OCI-LY3 (cell line): ENCODE measurements around the gene ZMYND10.

Experiments
- H2AFZ ChIP-seq: fragments of 200-600, 300-600 bp; shearing (Covaris generic); 2 replicates; pipeline ENCODE4 v1.6.0; 2014; ENCODE audit warnings: antibody characterized with exemption, low read depth, low read length
- H3K27ac ChIP-seq: fragments of 200-600, 300-600 bp; sonication (generic); 2 replicates; pipeline ENCODE4 v1.5.1; 2014; ENCODE audit warnings: mild to moderate bottlenecking, low read length, moderate library complexity, mixed read lengths
- H3K27me3 ChIP-seq: fragments of 200-600, 300-600 bp; sonication (generic); 2 replicates; pipeline ENCODE4 v1.6.1; 2014; ENCODE audit warnings: low read depth, low read length, mixed read lengths
- H3K36me3 ChIP-seq: fragments of 200-600, 300-600 bp; sonication (generic); replicated peaks from 2 replicates; pipeline ENCODE3; 2014; ENCODE audit warnings: low read depth, low read length, mixed read lengths
- H3K4me1 ChIP-seq: fragments of 300-600, 200-600 bp; sonication (generic); 2 replicates; pipeline ENCODE4 v1.6.1; 2014; ENCODE audit warnings: low read length, mixed read lengths
- H3K4me2 ChIP-seq: fragments of 200-600, 300-600 bp; sonication (generic); 2 replicates; pipeline ENCODE4 v1.6.1; 2014; ENCODE audit warnings: low read length, mixed read lengths
- H3K4me3 ChIP-seq: fragments of 300-600, 200-600 bp; sonication (generic); 2 replicates; pipeline ENCODE4 v1.5.1; 2014; ENCODE audit warnings: antibody characterized with exemption, mild to moderate bottlenecking, low read length, moderate library complexity
- H3K79me2 ChIP-seq: fragments of 300-600, 200-600 bp; shearing (Covaris generic); 2 replicates; pipeline ENCODE4 v1.6.1; 2014; ENCODE audit warnings: mild to moderate bottlenecking, low read length, mixed read lengths
- H3K9ac ChIP-seq: fragments of 300-600, 200-600 bp; shearing (Covaris generic); 2 replicates; pipeline ENCODE4 v1.6.0; 2014; ENCODE audit warnings: mild to moderate bottlenecking, low read length, moderate library complexity
- H3K9me3 ChIP-seq: fragments of 200-600, 300-600 bp; shearing (Covaris generic); 2 replicates; pipeline ENCODE4 v1.6.1; 2014; ENCODE audit warnings: low read length, mixed read lengths; ENCODE audit not compliant: insufficient read depth
- H4K20me1 ChIP-seq: fragments of 200-600, 300-600 bp; sonication (generic); 2 replicates; pipeline ENCODE4 v1.6.1; 2016; ENCODE audit warnings: low read length, mixed read lengths; ENCODE audit not compliant: insufficient read depth
- EZH2phosphoT487 ChIP-seq: fragments of 200-600 bp; shearing (Covaris generic); IDR thresholded peaks from 2 replicates; pipeline ENCODE4 v1.6.1; 2018; ENCODE audit warnings: antibody characterized with exemption, mixed run types, low read depth
- TF ChIP-seq, protein P1 (sequence below): fragments of 200-600, 300-600 bp; sonication (generic); IDR thresholded peaks from 2 replicates; pipeline ENCODE4 v1.5.1; 2014; ENCODE audit warnings: antibody characterized with exemption, low read length, low read depth

Gene ZMYND10

DNA sequence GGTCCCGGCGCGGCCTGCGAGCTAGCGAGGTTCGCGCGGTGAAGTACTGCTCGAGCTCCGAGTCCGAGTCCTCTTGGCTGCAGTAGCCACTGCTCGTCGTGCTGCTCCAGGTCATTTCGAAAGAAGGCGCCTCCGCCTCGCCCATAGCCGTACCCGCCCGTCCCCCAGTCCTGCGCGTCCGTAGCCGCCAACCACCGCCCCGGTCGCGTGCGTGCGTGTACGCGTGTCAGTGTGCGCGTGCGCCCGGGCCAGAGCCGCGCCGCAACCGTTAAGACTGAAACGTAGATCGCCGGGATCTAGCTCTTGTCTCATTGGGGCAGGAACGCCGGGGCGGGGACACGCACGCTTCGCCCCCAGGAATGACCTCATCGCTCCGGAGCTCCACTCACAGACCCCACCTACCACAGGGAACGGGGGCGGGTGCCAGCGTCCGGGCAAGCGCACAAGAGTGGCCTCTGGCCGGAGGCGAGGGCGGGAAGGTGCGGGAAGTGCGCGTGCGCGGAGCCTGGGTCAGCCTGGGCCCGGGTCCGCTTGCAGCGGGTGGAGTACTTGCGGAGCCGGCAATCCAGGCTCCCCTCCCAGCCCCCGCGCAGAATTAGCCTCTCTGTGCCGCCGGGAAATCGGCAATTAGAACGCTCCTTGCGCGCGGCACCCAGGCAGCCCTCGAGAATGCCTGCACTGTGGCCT lies 8.2 kb downstream of the ZMYND10 start:
- H3K9me3 ChIP-seq = no peaks in the 10 kb centered on the region
- peak overlapping the region; percentile 94 for H3K9ac ChIP-seq
- H3K27me3 ChIP-seq = no peaks in the 10 kb centered on the region
- peaks cover 23% of the 10 kb centered on the region for H3K36me3 ChIP-seq
- peak overlapping the region; percentile 31; the same call in 1 of the 2 replicates for H2AFZ ChIP-seq
- peak overlapping the region; percentile 85 for H3K4me2 ChIP-seq
- H3K4me3 ChIP-seq = peak overlapping the region; percentile 84
- H3K27ac ChIP-seq = peak overlapping the region; percentile 82
- peaks cover 21% of the 10 kb centered on the region for H3K4me1 ChIP-seq
- TF ChIP-seq, protein P1, sequence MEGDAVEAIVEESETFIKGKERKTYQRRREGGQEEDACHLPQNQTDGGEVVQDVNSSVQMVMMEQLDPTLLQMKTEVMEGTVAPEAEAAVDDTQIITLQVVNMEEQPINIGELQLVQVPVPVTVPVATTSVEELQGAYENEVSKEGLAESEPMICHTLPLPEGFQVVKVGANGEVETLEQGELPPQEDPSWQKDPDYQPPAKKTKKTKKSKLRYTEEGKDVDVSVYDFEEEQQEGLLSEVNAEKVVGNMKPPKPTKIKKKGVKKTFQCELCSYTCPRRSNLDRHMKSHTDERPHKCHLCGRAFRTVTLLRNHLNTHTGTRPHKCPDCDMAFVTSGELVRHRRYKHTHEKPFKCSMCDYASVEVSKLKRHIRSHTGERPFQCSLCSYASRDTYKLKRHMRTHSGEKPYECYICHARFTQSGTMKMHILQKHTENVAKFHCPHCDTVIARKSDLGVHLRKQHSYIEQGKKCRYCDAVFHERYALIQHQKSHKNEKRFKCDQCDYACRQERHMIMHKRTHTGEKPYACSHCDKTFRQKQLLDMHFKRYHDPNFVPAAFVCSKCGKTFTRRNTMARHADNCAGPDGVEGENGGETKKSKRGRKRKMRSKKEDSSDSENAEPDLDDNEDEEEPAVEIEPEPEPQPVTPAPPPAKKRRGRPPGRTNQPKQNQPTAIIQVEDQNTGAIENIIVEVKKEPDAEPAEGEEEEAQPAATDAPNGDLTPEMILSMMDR = no peak
- TF ChIP-seq EZH2phosphoT487 = no peak
- peaks cover 59% of the 10 kb centered on the region for H3K79me2 ChIP-seq
- peaks cover 15% of the 10 kb centered on the region for H4K20me1 ChIP-seq

DNA sequence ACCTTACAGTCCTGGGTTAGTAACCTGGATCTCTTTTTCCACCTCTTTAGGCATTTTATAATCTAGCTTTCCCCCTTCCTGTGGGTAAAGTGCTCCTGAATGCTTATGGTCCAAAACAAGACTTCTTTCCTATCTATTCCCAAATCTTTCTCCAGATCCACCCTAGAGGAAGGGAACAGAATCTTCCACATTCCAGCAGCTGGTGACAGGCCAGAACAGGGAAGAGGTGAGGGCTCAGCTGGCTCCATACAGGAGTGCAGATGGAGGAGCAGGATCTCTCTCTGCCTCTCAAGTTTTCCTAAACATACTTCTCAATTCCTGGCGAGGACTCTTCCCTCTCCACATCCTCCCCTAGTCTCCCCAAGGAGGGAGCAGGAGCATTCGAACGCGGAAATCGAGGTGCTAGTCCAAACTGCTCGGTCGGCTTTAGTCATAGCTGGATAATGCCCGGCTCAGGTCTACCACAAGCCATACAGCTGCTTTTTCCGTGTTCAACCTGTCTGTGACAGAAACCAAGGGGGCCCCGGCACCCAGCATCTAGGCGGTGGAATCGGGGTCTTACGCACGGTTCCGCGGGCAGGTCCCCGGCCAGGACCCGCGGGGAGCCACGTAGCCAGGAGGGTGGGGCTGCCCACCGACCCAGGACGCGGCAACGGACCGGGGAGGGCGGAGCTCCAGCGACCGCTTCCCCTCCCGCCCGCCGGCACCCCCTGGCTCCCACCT lies 8.9 kb downstream of the ZMYND10 start:
- H2AFZ ChIP-seq = no peak overlapping the region
- H3K27ac ChIP-seq = peak overlapping the region; percentile 82
- peak overlapping the region; percentile 85 for H3K4me2 ChIP-seq
- peaks cover 15% of the 10 kb centered on the region for H4K20me1 ChIP-seq
- H3K79me2 ChIP-seq = peaks cover 66% of the 10 kb centered on the region
- H3K4me3 ChIP-seq = peak overlapping the region; percentile 84
- H3K4me1 ChIP-seq = peaks cover 21% of the 10 kb centered on the region
- H3K9ac ChIP-seq = peak overlapping the region; percentile 94
- no peak for TF ChIP-seq EZH2phosphoT487
- TF ChIP-seq, protein P1 = no peak
- no peaks in the 10 kb centered on the region for H3K27me3 ChIP-seq
- peaks cover 30% of the 10 kb centered on the region for H3K36me3 ChIP-seq
- H3K9me3 ChIP-seq = no peaks in the 10 kb centered on the region

DNA sequence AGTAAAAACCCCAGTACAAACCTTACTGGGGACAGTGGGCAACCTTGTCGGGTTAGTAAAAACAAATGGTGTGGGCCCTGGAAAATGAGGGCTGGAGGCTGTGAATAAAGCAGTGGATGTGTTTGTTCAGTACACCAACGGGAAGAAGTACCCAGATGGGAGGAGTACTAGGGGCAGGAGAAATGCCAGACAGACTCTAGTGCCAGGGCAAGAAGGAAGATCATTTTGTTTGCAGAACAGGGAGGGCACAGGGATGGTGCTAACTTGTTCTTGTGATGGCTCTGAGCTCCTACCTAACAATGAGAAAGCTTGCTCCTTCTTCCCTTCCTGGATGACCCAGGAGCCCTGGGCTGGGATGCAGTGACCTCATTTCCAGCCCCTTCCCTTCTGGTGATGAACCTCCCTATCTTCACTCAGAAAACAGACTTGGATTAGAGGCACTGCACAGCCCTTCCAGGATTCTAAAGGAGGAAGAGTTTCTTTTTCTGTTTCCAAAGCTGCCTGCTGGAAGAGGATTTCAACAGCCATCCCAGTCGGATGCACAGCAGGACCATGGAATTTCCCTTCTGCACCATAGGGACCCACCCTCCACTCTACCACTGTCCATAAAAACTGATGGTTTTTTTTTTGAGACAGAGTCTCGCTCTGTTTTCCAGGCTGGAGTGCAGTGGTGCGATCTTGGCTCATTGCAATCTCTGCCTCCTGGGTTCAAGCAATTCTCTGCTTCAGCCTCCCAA lies 11.0 kb downstream of the ZMYND10 start:
- Histone ChIP-seq H2AFZ (no peak overlapping the region), H3K9ac (no peak overlapping the region), H3K4me2 (no peak overlapping the region), H3K4me3 (no peak overlapping the region), H3K27me3 (no peaks in the 10 kb centered on the region), H3K36me3 (peaks cover 51% of the 10 kb centered on the region), H4K20me1 (peaks cover 15% of the 10 kb centered on the region), H3K4me1 (peaks cover 21% of the 10 kb centered on the region), H3K9me3 (no peaks in the 10 kb centered on the region), H3K79me2 (peaks cover 72% of the 10 kb centered on the region), H3K27ac (no peak overlapping the region)
- TF ChIP-seq, protein P1 = no peak
- no peak for TF ChIP-seq EZH2phosphoT487
